ENCODE results near the gene BTBD9. TPM values are rescaled to one million over a fixed set of nuclear protein-coding genes. Genes with fewer than 3 reads are reported as not detected.

BTBD9 gene
- total RNA-seq, 3 donors from 2014 or later = 12.8 to 25.5 (median 19.0) TPM

DNA sequence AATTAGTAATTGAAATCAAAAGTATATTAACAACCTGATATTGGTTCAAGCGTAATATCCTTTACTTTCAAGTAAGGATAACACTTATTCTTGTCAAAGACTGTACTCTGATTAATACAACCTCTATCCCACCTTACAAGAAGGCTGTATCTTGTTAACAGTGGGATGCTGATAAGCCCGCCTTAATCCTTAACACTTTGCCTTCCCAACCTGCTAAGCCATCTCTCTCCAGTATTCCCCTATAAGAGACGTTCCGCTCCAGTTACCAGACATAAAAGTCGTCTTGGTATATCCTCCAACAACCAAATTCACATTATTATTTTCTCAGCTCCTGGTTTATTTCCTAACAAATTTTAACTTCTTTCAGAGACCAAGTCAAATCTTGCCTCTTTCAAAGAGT lies 2.0 kb downstream of the BTBD9 start:
- Histone ChIP-seq H3K4me3 (no peak overlapping the region), H3K36me3 (no peaks in the 10 kb centered on the region), H3K4me1 (peaks cover 0 to 5% of the 10 kb centered on the region in 2 donors), H3K27ac (no peak overlapping the region), H3K9me3 (no peaks in the 10 kb centered on the region), H3K27me3 (no peaks in the 10 kb centered on the region)
- DNase-seq (ENCODE audit: low spot score in 2 of 2) = no peak
- no peak for TF ChIP-seq POLR2AphosphoS5 (IDR thresholded peaks at IDR 0.05)
- TF ChIP-seq, protein P1, sequence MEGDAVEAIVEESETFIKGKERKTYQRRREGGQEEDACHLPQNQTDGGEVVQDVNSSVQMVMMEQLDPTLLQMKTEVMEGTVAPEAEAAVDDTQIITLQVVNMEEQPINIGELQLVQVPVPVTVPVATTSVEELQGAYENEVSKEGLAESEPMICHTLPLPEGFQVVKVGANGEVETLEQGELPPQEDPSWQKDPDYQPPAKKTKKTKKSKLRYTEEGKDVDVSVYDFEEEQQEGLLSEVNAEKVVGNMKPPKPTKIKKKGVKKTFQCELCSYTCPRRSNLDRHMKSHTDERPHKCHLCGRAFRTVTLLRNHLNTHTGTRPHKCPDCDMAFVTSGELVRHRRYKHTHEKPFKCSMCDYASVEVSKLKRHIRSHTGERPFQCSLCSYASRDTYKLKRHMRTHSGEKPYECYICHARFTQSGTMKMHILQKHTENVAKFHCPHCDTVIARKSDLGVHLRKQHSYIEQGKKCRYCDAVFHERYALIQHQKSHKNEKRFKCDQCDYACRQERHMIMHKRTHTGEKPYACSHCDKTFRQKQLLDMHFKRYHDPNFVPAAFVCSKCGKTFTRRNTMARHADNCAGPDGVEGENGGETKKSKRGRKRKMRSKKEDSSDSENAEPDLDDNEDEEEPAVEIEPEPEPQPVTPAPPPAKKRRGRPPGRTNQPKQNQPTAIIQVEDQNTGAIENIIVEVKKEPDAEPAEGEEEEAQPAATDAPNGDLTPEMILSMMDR (IDR thresholded peaks at IDR 0.05) = no peak
- intact Hi-C loops (cut with DNase I; ENCODE audit: low total_unique reads) = loop anchor here (5.0 kb wide), 1 partner anchor 1190 kb away; no protein-coding TSS in a partner anchor

DNA sequence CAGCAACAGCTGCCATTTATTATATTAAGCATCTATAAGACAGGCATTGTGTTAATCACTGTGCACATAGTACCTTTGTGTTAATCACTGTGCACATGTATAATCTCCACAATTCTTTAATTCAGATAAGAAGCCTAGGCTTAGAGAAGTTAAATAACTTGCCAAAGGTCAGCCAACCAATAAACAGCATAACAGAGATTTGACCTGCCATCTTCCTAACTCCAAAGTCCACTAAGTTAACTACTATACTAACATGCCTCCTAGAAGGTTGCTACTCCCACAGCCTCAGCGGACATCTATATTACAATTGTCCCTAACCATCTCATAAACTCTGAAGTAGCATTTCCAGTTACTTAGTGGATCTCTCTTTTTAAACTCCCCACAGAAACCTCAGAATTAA lies 3.7 kb downstream of the BTBD9 start:
- Histone ChIP-seq H3K27ac (no peak overlapping the region), H3K4me3 (no peak overlapping the region), H3K9me3 (no peaks in the 10 kb centered on the region), H3K36me3 (no peaks in the 10 kb centered on the region), H3K4me1 (peaks cover 0 to 5% of the 10 kb centered on the region in 2 donors), H3K27me3 (no peaks in the 10 kb centered on the region)
- intact Hi-C loops (cut with DNase I; ENCODE audit: low total_unique reads) = loop anchor here (5.0 kb wide), 1 partner anchor 1191 kb away; no protein-coding TSS in a partner anchor
- TF ChIP-seq POLR2AphosphoS5 (IDR thresholded peaks at IDR 0.05) = no peak
- no peak for TF ChIP-seq POLR2A (IDR thresholded peaks at IDR 0.05)
- TF ChIP-seq, protein P1 (IDR thresholded peaks at IDR 0.05) = no peak
- DNase-seq (ENCODE audit: low spot score in 2 of 2) = no peak

DNA sequence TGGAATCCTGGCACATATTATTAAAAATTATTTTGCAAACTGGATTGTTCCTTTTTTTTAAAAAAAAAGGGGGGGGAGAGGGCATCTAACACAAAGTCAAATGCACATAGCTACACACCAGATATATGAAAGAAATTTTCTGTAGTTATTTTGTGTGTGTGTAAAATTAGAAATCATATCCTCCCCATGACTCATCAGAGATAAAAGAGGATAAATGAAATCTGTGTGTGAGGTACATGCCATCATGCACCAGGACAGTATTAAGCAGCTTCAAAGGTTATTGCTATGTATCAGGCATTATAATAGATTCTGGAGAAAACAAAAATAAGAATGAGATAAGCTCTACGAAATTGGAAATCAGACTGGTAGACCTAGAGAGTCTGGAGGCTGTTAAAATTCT lies 5.2 kb downstream of the BTBD9 start:
- intact Hi-C loops (cut with DNase I; ENCODE audit: low total_unique reads) = no loop called here
- no peak overlapping the region for H3K4me3 ChIP-seq
- no peak for DNase-seq (ENCODE audit: low spot score in 2 of 2)
- no peaks in the 10 kb centered on the region for H3K36me3 ChIP-seq
- TF ChIP-seq POLR2A (IDR thresholded peaks at IDR 0.05) = no peak
- TF ChIP-seq, protein P1 (IDR thresholded peaks at IDR 0.05) = no peak
- no peak for TF ChIP-seq POLR2AphosphoS5 (IDR thresholded peaks at IDR 0.05)
- no peaks in the 10 kb centered on the region for H3K27me3 ChIP-seq
- H3K4me1 ChIP-seq = peaks cover 0 to 5% of the 10 kb centered on the region in 2 donors
- H3K9me3 ChIP-seq = no peaks in the 10 kb centered on the region
- H3K27ac ChIP-seq = no peak overlapping the region

DNA sequence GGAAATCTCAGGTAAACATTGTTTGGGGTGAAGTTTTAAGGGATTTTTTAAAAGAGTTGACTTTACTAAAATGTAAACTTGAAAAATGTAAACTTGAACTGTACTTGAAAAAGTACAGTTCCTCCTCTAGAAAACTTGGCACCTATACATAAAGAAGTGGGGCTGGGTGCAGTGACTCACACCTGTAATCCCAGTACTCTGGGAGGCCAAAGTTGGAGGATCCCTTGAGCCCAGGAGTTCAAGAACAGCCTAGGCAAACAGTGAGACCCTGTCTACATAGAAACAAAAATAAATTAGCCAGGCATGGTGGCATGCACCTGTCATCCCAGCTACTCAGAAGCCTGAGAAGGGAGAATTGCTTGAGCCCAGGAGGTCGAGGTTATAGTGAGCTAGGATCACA lies 7.2 kb downstream of the BTBD9 start:
- Histone ChIP-seq H3K4me3 (no peak overlapping the region), H3K4me1 (no peaks in the 10 kb centered on the region), H3K9me3 (no peaks in the 10 kb centered on the region), H3K27ac (no peak overlapping the region), H3K27me3 (no peaks in the 10 kb centered on the region), H3K36me3 (no peaks in the 10 kb centered on the region)
- no peak for TF ChIP-seq POLR2A (IDR thresholded peaks at IDR 0.05)
- no peak for TF ChIP-seq POLR2AphosphoS5 (IDR thresholded peaks at IDR 0.05)
- TF ChIP-seq, protein P1 (IDR thresholded peaks at IDR 0.05) = no peak
- intact Hi-C loops (cut with DNase I; ENCODE audit: low total_unique reads) = no loop called here
- DNase-seq (ENCODE audit: low spot score in 2 of 2) = no peak

DNA sequence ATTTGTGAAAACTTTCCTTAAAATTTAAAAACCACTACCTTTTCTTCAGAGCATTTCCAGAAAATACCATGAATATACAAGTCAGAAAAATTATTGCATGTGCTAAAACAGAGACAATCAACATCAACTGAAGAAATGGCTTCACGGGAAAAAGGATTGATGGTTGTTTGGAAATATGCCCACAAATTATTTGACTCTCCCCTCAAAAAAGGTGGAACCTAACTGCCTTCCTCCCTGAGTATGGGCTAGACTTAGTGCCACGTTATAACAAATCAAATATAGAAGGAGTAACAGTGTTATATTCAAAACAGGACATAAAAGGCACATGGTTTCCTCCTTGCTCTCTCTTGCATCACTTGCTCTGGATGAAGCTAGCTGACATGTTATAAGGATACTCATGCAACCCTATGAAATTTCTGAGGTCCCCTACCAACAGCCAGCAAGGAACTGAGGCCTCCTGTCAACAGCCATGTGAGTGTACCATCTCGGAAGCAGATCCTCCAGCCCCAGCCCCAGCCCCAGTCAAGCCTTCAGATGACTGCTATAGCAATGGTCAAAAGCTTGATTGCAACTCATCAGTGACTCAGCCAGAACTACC lies 8.4 kb downstream of the BTBD9 start:
- intact Hi-C loops (cut with DNase I; ENCODE audit: low total_unique reads) = no loop called here
- Histone ChIP-seq H3K9me3 (no peaks in the 10 kb centered on the region), H3K36me3 (no peaks in the 10 kb centered on the region), H3K27ac (no peak overlapping the region), H3K27me3 (no peaks in the 10 kb centered on the region), H3K4me1 (no peaks in the 10 kb centered on the region), H3K4me3 (no peak overlapping the region)
- TF ChIP-seq POLR2A (IDR thresholded peaks at IDR 0.05) = no peak
- DNase-seq (ENCODE audit: low spot score in 2 of 2) = no peak
